ENCODE results near the gene APOBEC2. TPM values are rescaled to one million over a fixed set of nuclear protein-coding genes. Genes with fewer than 3 reads are reported as not detected.
"Not testable (repeated sequence)": the region's sequence is repeated elsewhere in the genome, so short reads cannot be mapped to it uniquely, and the experiment has no call there.

The APOBEC2 gene
- total and polyA plus RNA-seq, 2 donors (not counting 1 experiment from before 2014, with no cell fraction given), result not detected

- H3K4me3 Mint-ChIP-seq, result no peak overlapping the region
- no peaks in the 10 kb centered on the region for H4K20me1 ChIP-seq (ENCODE audit: control insufficient read depth, insufficient read depth, low read length, poor library complexity, severe bottlenecking)
- no peak for ATAC-seq (ENCODE audit: low read depth)
- H3K9me3 Mint-ChIP-seq (ENCODE audit: insufficient read depth), result no peaks in the 10 kb centered on the region
- intact Hi-C loops (cut with micrococcal nuclease), result no loop called here
- TF ChIP-seq EZH2 (IDR thresholded peaks at IDR 0.05; ENCODE audit: borderline replicate concordance, insufficient read depth, low read depth, low read length, poor library complexity, severe bottlenecking) (no peak), CTCF (IDR thresholded peaks at IDR 0.05) (no peak)
- H3K27ac Mint-ChIP-seq, result no peak overlapping the region
- H3K4me3 ChIP-seq (ENCODE audit: control extremely low read depth in 1 of 5, extremely low read depth in 1 of 5, insufficient read depth in 1 of 5, low read depth in 2 of 5, low read length in 4 of 5), result no peak overlapping the region
- no peak overlapping the region for H2AFZ ChIP-seq (ENCODE audit: insufficient read depth, low read depth, low read length, poor library complexity, severe bottlenecking)
- DNase-seq, result no peak
- H3K79me2 ChIP-seq (ENCODE audit: control insufficient read depth, insufficient read depth, low read length), result no peaks in the 10 kb centered on the region
- no peaks in the 10 kb centered on the region for H3K4me1 ChIP-seq (ENCODE audit: control insufficient read depth in 2 of 2, insufficient read depth in 2 of 2, low read length in 2 of 2)
- WGBS (ENCODE audit: insufficient coverage), result 92% methylated on average over 2 of the region's 4 CpGs
- no peak overlapping the region for H3K9ac ChIP-seq (ENCODE audit: low read length)
- peaks cover 14% of the 10 kb centered on the region for H3K27me3 Mint-ChIP-seq
- H3K36me3 ChIP-seq (replicated peaks in 1 of 2; ENCODE audit: control extremely low read depth in 1 of 2, control insufficient read depth in 1 of 2, extremely low read depth in 1 of 2, insufficient read depth in 2 of 2, low read length in 1 of 2), result no peaks in the 10 kb centered on the region
- ChIA-PET POLR2A (no interaction called here), CTCF (interaction anchor here (1.1 to 1.4 kb wide), 2 partner anchors 16 to 25 kb away, joined by 3 read pairs; no protein-coding TSS in a partner anchor)
- peaks cover 0 to 3% (median 0%) of the 10 kb centered on the region in 4 experiments for H3K27me3 ChIP-seq (replicated peaks in 1 of 4; ENCODE audit: control extremely low read depth in 1 of 4, control insufficient read depth in 3 of 4, insufficient read depth in 4 of 4, low read length in 3 of 4)
- no peaks in the 10 kb centered on the region for H3K4me1 Mint-ChIP-seq
- no peak overlapping the region for H3K4me2 ChIP-seq (replicated peaks; ENCODE audit: low read depth, low read length, poor library complexity, severe bottlenecking)
- H3K9me3 ChIP-seq (ENCODE audit: control extremely low read depth in 1 of 3, control insufficient read depth in 2 of 3, insufficient read depth in 1 of 3, low read length in 2 of 3), result peaks cover 0 to 8% (median 0%) of the 10 kb centered on the region in 3 donors
- no peak overlapping the region for H3K27ac ChIP-seq (ENCODE audit: low read length in 2 of 2)
These were observed 38.2 kb upstream of the APOBEC2 start for GRCh38 chr6:41014780-41015179.

- H2AFZ ChIP-seq (ENCODE audit: insufficient read depth, low read depth, low read length, poor library complexity, severe bottlenecking); intact Hi-C loops (cut with micrococcal nuclease); H3K4me3 Mint-ChIP-seq; H3K4me3 ChIP-seq (ENCODE audit: control extremely low read depth in 1 of 5, extremely low read depth in 1 of 5, insufficient read depth in 1 of 5, low read depth in 2 of 5, low read length in 4 of 5); H3K4me1 Mint-ChIP-seq; DNase-seq; H3K79me2 ChIP-seq (ENCODE audit: control insufficient read depth, insufficient read depth, low read length); H3K27me3 ChIP-seq (replicated peaks in 1 of 4; ENCODE audit: control extremely low read depth in 1 of 4, control insufficient read depth in 3 of 4, insufficient read depth in 4 of 4, low read length in 3 of 4); H3K4me2 ChIP-seq (replicated peaks; ENCODE audit: low read depth, low read length, poor library complexity, severe bottlenecking); H3K9me3 Mint-ChIP-seq (ENCODE audit: insufficient read depth); H3K27ac Mint-ChIP-seq; H3K27ac ChIP-seq (ENCODE audit: low read length in 2 of 2); ATAC-seq (ENCODE audit: low read depth); POLR2A ChIA-PET; CTCF ChIA-PET; H4K20me1 ChIP-seq (ENCODE audit: control insufficient read depth, insufficient read depth, low read length, poor library complexity, severe bottlenecking); H3K4me1 ChIP-seq (ENCODE audit: control insufficient read depth in 2 of 2, insufficient read depth in 2 of 2, low read length in 2 of 2); H3K9ac ChIP-seq (ENCODE audit: low read length); H3K36me3 ChIP-seq (replicated peaks in 1 of 2; ENCODE audit: control extremely low read depth in 1 of 2, control insufficient read depth in 1 of 2, extremely low read depth in 1 of 2, insufficient read depth in 2 of 2, low read length in 1 of 2); H3K27me3 Mint-ChIP-seq; H3K9me3 ChIP-seq (ENCODE audit: control extremely low read depth in 1 of 3, control insufficient read depth in 2 of 3, insufficient read depth in 1 of 3, low read length in 2 of 3): not testable (repeated sequence)
- no CpG with 5 or more reads among the region's 5 CpGs for WGBS (ENCODE audit: insufficient coverage)
These were observed 37.1 kb upstream of the APOBEC2 start for GRCh38 chr6:41015860-41016259.
